ENCODE measurements around the gene TTLL11.
"Not testable (repeated sequence)": the region's sequence is repeated elsewhere in the genome, so short reads cannot be mapped to it uniquely, and the experiment has no call there.

The TTLL11 gene

DNA sequence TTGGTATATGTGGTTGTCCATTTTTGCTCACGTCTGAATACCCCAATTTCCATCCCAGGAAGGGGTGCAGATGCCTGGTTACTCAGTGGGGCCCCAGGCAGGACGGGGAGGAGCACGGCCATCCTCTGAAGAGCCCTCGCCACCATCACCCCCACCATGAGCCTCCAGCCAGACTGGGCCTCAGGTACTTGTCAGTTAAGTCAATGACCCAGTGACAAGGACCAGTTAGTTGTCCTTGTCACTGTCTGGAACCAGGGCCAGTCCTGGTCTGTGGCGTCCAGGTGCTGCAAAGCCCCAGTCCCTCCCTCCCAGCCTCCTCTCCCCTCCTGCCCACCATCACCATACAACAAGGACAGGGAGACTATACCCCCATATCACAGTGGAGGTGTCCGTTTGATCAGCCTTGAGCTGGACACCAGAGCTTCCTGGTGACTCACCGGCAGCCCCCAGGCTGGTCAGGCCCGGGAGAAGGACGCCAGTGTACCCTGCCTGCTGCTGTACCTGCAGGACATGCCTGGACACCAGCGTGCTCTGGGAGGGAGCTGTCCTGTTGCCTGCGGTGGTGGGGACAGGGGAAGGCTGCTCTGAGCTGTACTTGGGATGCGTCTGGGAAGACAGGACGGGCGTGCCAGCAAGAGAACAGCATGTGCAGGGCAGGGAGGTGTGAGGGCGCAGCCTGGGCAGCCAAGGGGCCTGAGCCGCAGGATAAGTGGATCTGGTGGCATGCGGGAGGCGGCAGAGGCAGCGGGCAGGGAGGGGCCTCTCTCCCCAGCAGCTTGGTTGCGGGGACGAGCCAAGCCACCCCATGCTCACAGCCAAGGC is 32.6 kb upstream of the TTLL11 start:
- DNase-seq = no peak

DNA sequence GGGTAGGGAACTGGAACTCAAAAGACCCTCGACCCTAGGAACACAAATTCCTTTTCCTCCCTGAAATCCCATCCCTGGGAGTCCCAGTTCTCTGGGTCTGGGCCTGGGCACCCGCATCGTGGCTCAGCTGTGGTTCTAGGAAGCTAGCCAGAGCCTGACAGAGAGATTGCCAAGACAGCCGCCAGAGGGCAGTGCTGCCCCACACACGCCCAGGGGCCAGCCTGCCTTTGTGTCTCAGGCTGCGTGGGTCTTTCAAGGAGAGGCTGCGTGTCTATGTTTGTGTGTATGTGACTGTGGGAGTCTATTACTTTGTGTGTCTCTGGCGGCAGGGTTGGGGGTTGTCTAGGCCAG is 32.0 kb upstream of the TTLL11 start:
- peak; percentile 75 for DNase-seq

DNA sequence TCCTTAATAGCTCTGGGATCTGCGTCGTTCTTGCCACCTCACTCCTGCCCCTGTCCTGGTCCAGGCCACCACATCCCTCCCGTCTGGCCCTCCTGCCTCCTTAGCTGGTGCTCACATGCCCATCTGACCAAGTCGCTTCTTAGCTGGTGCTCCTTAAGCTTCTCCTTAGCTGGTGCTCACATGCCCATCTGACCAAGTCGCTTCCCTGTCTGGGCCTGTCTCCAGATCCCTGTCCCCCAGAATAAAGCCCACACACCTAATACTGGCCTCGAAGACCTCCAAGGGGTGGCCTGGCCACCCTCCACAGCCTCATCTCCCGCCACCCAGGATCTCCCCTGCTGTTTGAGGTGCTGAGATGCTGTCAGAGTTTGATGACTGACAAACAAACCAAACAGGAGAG is 31.4 kb upstream of the TTLL11 start:
- DNase-seq = no peak

DNA sequence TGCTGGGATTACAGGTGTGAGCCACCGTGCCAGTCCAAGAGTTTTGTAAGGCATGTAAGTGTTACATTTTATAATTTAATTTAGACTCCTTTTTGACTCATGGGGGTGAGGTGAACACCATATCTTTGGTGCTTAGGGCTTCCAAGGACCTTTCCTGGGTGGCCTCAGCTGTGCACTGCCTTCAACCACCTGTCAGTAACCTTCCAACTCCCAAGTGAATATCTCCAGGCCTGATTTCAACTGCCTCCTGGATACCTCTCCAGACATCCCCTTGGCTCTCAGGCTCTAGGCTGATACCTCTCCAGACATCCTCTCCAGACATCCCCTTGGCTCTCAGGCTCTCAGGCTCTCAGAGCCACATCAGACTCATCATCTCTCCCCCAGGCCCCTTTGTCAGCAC is 30.9 kb upstream of the TTLL11 start:
- DNase-seq = no peak

DNA sequence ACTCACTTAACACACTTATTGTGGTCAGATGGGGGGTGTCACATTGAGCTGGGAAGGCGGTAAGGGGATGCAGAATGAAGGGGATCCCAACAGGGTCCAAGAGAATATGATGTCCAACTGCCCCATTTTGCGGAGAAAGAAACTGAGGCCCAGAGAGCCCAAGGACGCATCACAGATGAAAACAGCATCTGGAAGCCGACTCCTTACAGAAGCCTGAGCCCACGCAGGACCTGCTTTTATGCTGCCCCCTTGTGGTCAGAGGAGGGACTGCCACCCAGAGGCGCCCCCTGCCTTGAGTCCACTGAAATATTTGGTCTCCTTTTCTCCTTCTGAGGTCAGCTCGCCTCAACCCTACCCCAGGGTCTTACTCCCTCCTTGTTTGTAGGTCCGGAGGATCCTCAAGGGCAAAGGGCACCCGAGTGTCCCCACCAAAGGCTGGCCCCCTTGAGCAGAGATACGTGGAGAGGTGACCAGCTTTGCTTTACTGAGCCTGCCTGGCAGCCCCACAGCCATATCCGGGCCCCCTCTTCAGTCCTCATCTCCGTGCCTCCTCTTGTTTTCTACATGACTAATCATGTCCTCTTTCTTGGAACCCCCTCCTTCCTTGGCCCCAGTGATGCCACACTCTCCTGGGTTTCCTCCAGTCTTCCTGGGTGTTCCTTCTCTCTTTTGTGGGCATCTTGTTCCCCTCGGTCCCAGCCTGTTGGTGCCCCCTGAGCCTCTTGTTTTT is 30.0 kb upstream of the TTLL11 start:
- DNase-seq = peak; percentile 67

DNA sequence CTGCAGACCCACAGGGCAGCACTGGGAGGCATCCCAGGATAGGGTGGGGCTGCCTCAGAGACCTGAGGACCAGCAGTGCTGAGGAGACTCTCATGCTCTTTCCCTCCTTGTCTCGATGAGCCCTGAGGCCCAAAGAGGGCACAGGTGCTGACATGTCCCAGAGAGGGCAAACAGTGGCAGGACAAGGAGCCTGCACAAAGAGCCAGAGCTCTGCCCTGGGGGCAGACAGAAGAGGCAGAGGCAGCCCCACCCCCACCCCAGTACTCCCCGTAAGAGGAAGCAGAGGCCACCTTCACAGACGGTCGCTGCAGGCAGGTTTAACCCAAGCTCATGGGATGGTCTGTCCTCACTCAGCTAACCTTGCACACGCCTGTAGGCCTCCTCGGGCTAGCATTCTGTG is 29.4 kb upstream of the TTLL11 start:
- no peak for DNase-seq

DNA sequence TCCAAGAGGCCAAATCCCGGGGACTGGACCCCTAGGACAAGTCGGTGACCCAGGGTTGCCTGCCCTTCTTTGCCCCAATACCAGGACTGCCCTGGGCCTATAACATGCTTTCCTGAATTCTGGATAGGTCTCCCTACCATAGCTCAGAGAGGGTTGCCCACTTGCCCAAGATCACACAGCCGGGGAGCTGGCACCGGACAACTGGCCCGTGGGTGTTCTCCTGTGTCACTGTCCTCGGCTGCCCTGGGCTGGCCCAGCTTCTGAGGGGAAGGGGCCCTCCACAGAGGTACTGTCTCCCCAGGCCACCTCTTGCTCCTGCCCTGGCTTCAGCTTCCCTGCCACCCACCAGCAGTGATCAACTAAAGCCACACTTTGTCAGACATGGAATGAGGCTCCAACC is 28.8 kb upstream of the TTLL11 start:
- DNase-seq = no peak

DNA sequence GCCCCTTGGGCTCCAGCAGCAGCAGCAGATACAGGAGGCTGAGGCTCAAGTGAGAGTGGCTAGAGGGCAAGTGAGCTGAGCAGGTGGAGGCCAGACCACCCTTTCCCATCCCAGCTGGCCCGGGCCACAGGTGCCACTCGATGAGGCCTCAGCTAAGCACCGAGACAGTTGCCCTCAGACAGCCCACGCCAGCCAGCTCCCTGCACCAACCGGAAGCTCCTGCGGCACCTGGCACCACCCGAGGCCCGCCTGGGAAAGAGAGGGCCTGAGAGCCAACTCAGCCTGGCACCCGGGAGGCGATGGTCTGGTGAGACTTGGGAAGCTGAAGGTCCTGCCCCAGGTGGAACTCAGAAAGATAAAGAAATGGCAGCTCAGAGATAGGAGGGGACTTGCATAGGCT is 28.3 kb upstream of the TTLL11 start:
- DNase-seq = no peak

DNA sequence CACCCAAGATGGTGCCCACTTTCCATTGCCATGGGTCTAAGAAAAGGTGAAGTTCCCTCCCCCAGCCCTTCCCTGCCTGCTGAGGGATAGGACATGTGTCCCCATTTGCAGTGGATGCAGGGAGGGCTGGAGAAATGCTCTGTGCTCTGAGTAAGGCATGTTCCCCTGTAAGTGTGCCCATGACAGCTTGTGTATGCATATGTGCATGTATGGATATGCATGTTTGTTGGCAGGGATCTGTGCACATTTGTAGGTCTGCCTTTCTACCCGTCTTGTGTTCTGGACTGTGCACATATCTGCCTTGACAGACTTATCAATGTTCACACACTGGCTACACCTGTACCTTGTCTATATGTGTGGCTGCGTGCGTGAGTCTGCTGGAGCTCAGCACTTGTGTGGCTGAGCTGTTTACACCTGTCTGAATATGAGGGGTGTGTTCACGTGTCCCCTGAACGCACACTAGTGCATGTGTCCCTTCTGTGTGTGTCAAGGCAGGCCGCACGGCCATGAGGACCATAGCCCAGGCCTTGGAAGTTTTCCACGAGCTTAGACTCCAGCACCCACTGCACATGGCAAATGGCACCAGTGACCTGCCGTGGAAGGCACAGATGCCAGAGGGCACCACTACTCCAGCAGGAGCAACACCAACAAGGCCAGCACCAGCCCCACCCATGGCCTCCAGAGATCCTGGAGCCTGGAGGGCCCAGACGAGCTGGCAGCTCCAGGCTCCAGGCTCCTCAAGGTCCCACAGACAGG is 27.4 kb upstream of the TTLL11 start:
- DNase-seq = no peak

DNA sequence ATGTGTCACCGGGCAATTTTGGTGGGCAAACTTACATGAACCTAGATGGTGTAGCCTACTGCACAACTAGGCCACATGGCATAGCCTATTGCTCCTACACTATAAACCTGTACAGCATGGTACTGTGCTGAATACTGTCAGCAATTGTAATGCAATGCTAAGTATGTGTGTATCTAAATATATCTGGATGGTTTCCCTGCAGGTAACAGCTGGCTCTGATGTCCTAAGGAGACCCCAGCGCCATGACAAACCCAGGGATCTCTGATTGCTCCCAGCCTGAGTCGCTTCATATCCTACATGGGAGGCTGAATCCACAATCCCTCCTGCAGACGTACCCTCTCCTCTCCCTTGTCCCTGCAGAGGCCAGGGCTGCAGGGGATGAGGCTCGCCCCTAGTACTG is 26.6 kb upstream of the TTLL11 start:
- no peak for DNase-seq

DNA sequence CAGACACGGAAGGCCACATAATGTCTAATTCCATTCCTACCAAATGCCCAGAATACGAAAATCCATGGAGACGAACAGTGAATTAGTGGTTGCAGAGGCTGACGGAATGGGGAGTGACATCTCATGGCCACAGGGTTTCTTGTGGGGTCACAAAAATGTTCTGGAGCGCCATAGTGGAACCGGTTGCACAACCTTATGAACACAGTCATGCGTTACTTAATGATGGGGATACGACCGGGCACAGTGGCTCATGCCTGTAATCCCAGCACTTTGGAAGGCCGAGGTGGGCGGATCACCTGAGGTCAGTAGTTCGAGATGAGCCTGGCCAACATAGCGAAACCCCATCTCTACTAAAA is 26.0 kb upstream of the TTLL11 start:
- DNase-seq = no peak

DNA sequence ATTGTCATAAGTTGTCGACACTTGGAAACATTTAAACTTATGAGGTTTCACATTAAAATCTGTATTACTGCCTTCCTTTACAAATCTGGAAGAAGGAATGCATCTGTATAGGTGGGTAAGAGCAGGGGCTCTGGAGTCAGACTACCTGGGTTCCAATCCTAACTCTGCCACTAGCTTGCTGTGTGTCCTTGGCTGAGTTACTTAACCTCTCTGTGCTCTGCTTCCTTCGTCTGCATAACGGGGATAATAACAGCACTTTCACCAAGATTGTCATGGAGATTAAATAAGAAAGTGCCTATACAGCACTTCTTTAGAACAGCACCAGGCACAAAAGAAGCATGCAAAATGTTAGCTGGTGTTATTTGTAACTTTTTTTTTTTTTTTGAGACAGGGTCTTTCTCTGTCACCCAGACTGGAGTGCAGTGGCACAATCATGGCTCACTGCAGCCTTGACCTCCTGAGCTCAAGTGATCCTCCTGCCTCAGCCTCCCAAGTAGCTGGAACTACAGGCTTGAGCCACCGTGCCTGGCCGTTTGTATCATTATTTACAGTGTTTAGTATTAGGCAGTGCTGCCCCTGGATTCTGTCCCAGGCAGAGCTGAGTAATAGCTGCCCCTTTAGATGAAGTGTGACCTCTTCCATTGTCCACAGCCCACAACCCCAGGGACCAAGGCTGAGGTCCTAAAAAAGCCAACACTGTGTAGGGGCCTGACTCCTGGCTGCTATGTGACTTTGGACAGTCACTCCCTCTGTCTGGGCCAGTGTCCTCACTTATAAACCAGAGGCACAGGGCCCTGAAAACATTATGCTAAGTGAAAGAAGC is 25.4 kb upstream of the TTLL11 start:
- no peak for DNase-seq

DNA sequence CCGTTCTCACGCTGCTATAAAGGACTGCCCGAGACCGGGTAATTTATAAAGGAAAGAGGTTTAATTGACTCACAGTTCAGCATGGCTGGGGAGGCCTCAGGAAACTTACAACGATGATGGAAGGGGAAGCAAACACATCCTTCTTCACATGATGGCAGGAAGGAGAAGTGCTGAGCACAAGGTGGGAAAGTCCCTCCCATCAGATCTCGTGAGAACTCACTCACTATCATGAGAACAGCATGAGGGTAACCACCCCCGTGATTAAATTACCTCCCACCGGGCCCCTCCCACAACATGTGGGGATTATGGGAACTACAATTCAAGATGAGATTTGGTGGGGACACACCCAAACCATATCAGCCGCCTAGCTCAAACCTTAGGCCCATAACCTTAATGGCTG is 24.1 kb upstream of the TTLL11 start:
- not testable (repeated sequence) for DNase-seq

DNA sequence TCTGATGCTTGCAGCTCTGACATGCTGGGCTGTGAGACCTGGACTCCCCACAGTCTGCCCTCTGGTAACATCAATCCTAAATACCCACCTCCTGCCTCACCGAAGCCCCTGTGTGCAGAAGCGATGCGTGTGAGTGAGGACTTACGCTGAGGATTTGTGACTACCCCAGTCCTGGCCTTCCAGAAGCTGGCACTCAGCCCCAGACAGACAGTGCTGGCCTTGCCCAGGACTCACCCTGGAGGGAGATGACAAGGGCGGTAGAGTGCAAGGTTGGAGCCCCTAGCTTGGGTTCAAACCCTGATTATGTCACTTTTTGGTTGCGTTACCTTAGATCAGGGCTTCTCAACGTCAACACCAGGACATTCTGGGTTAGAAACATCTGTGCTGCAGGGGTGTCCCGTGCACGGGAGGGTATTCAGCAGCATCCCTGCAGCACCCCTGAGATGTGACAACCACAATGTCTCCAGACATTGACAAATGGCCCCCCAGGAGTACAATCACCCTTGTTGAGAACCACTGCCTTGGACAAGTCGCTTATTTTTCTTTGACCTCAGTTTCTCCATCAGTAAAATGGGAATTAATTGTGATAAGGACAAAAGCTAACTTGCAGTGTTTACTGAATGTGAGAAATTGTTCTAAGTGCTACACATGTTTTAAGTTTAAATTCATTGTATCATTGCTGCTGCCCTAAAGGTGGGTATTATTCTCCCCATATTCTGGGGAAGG is 23.5 kb upstream of the TTLL11 start:
- DNase-seq = no peak

DNA sequence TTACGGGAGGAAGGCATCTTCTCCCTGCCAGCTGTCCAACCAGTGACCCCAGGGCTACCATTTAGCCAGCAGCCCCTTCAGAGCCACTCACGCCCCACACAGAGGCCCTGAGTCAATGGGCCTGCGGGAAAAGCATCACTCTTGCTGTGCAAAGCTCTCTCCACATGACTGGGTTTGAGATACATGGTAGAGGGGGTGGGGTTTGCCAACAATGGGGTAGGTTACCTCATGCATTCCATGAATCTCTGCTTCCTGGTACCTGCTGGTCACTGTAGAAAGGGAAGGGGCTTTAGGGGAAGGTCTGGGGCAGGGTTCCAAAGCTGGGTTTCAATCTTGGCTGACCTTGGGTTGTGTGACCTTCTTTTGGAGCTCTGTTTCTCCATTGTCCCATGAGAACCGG is 22.9 kb upstream of the TTLL11 start:
- DNase-seq = no peak

DNA sequence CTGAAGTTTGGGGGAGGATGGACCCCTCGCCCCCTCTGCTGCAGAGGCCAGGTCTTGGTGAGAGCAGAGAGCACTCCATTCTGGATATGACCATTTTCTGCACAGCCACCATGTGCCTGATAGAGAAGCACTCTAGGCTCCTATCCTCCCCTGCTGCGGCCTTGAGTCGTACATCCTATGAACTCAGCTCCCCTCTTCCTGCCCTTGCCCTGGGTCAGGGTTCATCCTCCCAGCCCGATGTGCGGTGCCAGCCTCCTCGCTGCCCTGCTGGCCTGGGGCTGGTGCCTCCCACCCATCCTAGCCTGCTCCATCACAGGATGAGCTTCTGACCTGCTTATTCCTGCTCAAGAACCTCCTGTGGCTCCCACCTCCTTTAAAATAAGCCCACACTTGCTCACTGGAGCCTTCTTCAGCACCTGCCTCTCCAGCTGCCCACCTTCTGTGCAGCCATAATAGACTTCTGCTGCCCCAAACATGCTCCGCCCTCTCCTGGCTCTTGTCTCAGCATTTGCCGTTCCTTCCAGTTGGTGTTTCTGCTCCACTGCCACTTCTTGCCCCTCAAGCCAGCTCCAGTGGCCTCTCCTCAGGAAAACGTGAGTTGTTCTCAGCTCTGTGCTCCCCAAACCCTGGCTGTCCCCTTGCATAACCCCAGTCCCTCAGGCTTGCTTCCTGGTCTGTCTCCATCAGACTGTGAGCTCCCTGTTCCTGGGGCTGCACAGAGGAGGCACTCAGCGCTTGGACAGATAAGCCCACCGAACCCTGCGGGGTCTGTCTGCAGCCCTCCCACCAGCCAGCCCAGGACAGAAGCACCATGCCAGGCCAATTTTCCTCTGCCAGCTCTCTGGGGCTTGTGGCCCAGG is 22.3 kb upstream of the TTLL11 start:
- DNase-seq = no peak

DNA sequence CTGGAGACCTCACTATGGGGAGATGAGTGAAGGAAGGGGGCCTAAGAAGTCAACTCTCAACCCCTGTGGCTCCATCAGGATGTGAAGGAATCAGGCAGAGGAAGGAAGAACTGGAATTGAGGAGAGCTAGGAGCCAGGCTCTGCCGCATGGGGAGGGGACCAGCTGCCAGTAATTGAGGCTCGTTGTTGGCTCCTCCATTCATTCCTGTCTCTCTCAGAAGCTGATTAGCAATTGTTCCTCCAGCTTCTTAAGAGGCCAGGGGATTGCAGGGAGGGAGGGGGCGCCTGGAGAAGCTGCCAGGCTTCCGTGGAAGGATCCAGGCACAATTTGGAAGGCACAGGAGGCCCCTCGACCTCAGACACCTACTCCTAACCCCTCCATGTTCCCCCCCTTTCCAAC is 20.5 kb upstream of the TTLL11 start:
- no peak for DNase-seq

DNA sequence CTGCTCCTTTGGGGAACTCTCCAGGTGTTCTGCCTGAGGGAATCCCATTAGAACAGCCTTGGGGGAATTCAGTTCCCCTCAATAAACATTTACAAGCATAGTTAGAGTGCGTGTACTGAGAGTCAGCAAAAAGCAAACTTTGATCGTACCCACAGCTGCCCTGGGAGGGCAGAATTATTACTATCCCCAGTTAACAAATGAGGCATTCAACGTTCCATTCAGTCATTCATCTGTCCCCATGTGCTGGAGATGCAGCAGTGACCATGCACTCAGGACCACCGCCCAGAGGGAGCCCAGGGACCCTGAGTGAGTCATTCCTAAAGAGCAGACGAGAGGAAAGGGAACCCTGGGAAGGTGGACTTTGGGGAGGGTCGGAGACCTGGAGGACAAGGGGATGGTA is 19.1 kb upstream of the TTLL11 start:
- no peak for DNase-seq

DNA sequence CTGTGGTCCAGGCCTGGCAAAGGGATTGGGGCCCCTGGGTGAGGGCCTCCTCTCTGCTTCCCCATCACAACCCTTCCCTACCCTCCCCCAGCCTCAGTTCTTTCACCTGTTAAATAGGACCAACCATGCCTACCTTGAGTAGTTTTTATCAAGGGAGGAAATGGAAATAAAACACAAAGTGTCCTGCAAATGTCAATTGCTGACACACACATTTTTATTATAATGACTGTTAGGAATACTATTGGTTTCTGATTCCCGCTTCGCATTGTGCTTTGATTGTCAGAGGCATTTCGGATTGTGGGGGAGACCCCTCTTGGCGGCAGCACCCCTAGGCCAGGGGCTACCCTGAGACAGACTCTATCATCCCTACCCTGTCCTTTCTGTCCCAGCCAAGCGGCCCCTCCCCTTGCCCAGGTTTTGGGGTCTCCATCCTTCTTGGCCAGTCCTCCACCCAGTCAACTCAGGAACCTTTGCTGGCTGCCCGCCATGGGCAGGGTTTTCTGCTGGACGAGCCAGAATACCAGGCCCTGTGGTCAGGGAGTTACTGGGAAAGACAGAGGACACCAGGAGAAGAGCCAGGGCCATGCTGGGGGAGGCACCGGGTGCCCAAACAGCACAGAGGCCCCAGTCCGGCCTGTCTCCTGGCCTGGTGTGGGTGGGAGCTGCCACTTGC is 18.4 kb upstream of the TTLL11 start:
- DNase-seq = no peak

DNA sequence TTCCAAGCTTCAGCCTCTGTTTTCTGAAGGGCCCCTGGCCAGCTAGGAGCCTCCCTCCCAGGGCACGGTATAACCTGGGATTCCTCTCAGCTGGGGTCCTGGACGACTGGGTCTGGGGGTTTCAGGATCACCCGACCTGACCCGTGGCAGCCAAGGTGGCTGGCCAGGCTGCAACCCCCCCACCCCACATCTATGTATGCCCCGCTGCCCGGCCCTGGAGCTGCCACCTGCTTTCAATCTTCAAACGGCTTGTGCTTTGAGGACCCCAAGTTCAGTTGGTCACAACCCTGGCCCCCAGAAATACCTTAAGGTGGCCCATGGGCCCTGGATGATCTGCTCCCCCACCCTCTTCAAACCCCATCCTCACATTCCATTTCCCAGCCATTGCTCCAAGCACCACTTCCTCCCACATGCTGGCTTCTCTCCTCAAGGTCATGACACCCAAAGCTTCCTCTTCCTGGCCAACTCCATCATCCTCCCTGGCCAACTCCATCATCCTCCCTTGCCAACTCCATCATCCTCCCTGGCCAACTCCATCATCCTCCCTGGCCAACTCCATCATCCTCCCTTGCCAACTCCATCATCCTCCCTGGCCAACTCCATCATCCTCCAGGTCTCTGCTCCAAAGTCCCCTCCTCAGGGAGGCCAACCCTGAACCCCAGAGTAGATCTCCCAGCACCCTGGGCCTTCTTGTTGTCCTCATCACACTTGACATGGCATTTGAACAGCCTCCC is 17.2 kb upstream of the TTLL11 start:
- no peak for DNase-seq

All from CD4-positive, alpha-beta T cell treated with Interleukin-21 for 1 hour (primary cell).